SW480 (cell line): Measurements from ENCODE around the gene PDE3B.
"Not testable (repeated sequence)": the region's sequence is repeated elsewhere in the genome, so short reads cannot be mapped to it uniquely, and the experiment has no call there.

ENCODE experiments used
- DNase-seq: peaks from one replicate; pipeline ENCODE4 v3.0.0-alpha.2; 2016; ENCODE audit warnings: low spot score

The PDE3B gene

GRCh38 chr11:14809466-14809865 lies 165.9 kb downstream of the PDE3B start:
- DNase-seq: peak; percentile 11

DNA sequence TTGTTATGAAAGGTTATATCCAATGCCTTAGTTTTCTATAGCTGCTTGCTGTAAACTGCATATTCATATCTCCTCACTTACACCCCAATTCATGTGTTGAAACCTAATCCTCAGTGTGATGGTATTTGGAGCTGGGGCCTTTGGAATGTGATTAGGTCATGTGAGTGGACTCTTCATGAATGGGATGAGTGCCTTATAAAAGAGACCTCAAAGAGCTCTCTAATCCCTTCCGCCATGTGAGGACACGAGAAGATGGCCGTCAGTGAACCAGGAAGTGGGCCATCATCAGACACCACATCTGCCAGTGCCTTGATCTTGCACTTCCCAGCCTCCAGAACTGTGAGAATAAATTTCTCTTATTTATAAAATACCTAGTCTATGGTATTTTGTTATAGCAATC lies 169.2 kb downstream of the PDE3B start:
- DNase-seq: no peak

GRCh38 chr11:14813516-14813915 lies 169.9 kb downstream of the PDE3B start:
- no peak for DNase-seq

GRCh38 chr11:14818779-14819178 lies 175.2 kb downstream of the PDE3B start:
- DNase-seq: no peak

DNA sequence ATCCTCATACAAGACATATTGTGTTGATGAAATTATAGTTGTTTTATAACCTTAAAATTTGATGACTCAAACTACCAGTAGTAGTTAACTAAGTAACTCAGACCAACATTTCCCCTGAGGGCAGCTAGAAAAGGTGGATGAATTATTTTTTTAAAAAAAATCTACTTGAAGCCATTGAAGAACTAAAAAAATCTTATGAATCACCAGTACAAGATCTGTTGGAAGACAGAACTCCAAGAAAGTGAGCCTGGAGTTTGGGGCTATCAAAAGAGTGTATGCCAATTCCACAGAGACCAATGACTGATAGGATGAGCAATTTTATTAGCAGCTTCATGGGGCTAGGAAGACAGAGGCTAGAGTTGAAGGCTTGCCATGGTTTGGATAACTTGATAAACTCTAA lies 176.0 kb downstream of the PDE3B start:
- DNase-seq: no peak

- DNase-seq: no peak
Measured at GRCh38 chr11:14821031-14821430, 177.4 kb downstream of the PDE3B start.

- no peak for DNase-seq
Measured at GRCh38 chr11:14826600-14826999, 183.0 kb downstream of the PDE3B start.

- no peak for DNase-seq
Measured at GRCh38 chr11:14835496-14836492, 192.2 kb downstream of the PDE3B start.

DNA sequence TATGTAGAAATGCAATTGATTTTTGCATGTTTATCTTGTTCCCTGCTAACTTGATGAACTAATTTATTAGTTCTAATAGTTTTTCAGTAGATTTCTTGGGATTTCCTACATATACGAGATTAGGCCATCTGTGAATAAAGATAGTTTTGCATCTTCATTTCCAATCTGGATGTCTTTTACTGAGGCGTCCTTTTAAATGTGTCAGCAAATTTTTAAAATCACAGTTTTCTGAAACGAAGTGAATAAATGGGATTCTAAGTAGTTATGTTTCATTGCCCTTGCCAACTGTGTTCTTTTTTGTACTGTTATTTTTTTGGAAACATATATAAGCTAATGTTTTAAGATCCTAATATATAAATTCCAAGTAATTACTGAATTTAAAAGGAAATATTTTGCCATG lies 198.4 kb downstream of the PDE3B start:
- DNase-seq: no peak

GRCh38 chr11:14852571-14853177 lies 209.1 kb downstream of the PDE3B start:
- peak; percentile 41 for DNase-seq

DNA sequence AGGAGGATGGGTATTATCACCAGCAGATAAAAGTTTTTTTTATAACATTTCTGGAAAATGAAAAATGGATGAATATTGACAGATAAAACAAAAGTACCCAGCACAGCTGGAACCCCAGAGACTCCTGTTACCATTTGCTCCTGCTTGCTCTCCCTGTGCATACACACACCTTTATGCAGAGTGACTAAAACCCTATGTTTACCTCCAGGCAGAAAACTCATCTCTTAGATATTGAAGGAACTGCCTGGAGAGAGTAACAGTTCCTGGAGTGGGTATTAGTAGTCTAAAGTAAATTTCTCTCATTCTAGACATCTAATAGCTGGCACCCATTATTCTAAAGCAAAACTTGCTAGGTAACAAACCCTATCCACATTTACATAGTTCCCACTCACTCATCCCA lies 210.5 kb downstream of the PDE3B start:
- no peak for DNase-seq

GRCh38 chr11:14855890-14856289 lies 212.3 kb downstream of the PDE3B start:
- no peak for DNase-seq

- no peak for DNase-seq
Measured at GRCh38 chr11:14857621-14858020, 214.0 kb downstream of the PDE3B start.

DNA sequence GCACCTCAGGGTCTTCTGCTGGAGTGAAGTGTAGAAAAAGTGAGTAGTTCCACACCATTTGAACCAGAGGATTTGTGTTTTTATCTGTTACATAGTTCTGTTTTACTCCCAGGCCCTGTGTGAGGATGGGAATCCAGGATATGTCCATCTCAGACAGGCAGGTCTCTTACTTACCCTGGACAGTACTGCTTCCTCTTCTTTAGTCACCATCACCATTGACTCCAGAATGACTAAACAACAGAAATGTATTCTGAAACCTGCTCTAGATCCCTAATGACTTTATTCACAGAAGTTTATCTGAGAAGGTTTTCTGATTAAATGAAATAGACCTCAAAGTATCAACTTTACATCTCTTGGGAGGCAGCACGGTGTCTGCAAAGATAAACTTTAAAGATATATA lies 214.8 kb downstream of the PDE3B start:
- no peak for DNase-seq

DNA sequence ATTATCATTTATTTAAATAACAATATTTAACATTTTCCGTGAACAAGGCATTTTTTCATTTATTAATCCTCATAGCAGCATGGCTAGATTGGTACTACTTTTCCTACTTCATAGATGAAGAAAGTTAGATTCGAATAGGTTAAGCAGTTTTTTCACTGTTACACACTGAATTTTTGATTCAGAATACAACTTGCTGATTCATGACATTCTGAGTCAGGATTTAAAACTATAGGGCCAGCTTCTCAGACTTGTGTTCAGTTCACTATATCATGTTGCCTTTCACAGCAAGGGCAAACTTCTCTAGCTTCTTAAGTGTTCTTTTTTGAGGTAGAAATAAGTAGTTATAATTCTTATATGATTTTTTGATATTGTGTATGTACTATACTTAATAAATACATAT lies 216.9 kb downstream of the PDE3B start:
- no peak for DNase-seq

DNA sequence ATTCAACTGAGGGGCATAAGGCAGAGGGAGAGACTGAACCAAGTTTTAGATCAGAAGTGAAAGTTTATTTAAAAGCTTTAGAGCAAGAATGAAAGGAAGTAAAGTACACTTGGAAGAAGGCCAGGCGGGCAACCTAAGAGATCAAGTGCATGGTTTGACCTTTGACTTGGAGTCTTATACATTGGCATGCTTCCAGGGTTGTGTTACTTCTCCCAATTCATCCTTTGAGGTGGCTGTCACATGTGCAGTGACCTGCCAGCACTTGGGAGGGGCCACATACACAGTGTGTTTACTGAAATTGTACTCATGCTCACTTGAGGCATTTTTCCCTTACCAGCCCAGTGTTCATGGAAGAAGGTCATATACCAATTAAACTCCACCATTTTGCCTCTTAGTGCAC lies 218.1 kb downstream of the PDE3B start:
- no peak for DNase-seq

DNA sequence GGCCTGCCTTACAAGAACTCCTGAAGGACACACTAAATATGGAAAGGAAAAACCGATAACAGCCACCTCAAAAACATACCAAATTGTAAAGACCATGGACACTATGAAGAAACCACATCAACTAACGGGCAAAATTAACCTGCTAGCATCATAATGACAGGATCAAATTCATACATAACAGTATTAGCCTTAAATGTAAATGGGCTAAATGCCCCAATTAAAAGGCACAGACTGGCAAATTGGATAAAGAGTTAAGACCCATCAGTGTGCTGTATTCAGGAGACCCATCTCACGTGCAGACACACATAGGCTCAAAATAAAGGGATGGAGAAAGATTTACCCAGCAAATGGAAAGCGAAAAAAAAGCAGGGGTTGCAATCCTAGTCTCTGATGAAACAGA lies 220.2 kb downstream of the PDE3B start:
- not testable (repeated sequence) for DNase-seq

DNA sequence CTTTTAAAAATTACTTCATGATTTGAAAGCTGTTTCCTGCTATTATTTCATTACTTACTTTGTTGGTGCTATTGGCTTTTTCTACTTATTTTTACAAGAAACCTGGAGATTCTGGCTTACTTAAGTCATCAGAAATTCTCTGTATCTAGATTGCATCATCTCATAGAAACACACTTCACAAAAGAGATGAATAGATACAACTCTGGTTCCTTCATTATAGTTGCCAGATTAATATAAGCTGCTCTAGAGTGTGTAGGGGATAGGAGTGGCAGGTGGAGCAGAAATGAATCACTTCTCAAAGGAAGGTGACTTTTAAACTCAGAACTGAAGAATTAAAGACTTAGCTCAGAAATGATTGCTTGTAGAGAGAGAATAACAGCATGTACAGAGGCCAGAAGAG lies 228.4 kb downstream of the PDE3B start:
- DNase-seq: no peak

GRCh38 chr11:14873632-14874031 lies 230.0 kb downstream of the PDE3B start:
- no peak for DNase-seq

DNA sequence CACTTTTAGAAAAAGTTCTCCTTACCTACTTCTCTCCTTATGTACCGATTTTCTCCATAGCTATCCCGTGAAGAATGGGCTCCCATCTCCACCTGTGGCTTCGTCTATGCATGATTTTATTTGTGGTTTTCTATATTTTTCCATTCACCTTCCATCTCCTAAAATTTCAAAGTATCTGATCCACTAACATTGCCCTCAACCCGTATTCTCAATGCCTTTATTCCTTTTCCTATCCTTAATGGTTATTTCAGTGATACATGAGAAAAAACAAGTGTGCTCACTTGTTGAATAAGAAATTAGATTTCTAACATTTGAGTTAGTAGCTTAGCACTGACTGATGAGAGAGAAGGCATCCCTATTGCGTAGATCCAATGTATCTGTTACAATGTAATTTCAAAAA lies 231.6 kb downstream of the PDE3B start:
- no peak for DNase-seq

DNA sequence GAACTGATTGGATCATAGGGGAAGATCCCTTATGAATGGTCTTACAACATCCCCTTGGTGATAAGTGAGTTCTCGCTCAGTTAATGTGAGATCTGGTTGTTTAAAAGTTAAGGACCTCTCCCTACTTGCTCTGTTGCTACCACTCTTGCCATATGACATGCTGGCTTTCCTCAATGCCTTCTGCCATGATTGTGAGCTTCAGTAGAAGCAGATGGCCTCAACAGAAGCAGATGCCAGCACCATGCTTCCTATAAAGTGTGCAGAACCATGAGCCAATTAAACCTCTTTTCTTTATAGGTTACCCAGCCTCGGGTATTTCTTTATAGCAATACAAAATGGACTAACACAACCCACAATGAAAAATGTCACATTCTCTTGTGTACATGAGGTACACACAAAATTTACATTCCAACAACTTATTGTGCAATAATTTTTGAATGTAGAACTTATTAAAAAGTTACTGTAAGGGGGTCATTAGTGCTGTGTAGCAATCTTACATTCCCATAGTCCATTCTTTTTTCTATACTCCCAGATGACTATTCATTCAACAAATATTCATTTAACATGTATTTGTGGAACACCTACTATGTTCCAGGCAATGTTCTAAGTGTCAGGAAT lies 238.1 kb downstream of the PDE3B start:
- DNase-seq: no peak

- DNase-seq: no peak
Measured at GRCh38 chr11:14882196-14882595, 238.6 kb downstream of the PDE3B start.

- DNase-seq: not testable (repeated sequence)
Measured at GRCh38 chr11:14883683-14884082, 240.1 kb downstream of the PDE3B start.
